GM19463 (cell line): Measurements from ENCODE around the gene TENM4.
"Not testable (repeated sequence)": the region's sequence is repeated elsewhere in the genome, so short reads cannot be mapped to it uniquely, and the experiment has no call there.

ENCODE experiments used
- ATAC-seq: cut with Tn5 transposase; IDR thresholded peaks from one replicate; pipeline ENCODE4 v1.9.1; 2021; ENCODE audit warnings: mild to moderate bottlenecking, moderate library complexity; ENCODE audit not compliant: unreplicated experiment

Gene TENM4

GRCh38 chr11:78991681-78992080 lies 449.1 kb downstream of the TENM4 start:
- ATAC-seq: no peak

DNA sequence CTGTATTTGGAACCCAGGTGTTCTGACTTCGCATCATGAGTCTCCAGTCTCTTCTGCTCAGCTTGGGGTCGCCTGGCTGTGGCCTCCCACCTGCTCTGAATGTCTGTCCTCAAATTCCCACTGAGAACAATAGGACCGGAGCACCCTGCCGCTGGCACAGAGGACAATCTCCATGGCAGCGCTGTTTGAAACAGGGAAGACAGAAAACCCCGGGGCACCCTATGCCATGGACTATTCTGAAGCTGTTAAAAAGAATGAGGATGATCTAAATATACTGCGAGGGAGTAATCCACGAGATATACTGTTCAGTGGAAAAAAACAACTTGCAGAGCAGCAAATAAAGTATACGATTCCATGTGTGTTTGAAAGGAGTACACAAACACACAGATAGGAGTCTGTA lies 450.6 kb downstream of the TENM4 start:
- ATAC-seq: no peak

DNA sequence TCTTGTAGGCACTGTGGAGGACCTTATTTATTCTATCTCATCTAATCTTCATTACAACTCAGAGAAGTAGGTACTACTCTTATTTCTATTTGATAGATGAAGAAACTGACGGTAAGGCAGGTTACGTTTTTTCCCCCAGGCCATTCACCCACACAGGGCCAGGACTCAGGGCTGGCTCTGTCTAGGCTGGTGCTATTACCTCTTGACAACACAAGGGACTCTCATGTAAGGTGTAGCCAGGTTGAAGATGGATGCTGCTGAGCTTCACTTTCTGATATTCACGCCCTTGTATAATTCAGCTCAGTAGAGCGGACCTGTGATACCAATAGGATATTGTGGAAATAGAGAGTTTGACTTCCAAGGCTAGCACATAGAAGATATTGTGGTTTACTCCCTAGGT lies 453.1 kb downstream of the TENM4 start:
- no peak for ATAC-seq

- no peak for ATAC-seq
Measured at GRCh38 chr11:78986305-78986704, 454.5 kb downstream of the TENM4 start.

- no peak for ATAC-seq
Measured at GRCh38 chr11:78985663-78986062, 455.2 kb downstream of the TENM4 start.

GRCh38 chr11:78982473-78982872 lies 458.4 kb downstream of the TENM4 start:
- ATAC-seq: no peak

GRCh38 chr11:78981153-78981552 lies 459.7 kb downstream of the TENM4 start:
- ATAC-seq: no peak

DNA sequence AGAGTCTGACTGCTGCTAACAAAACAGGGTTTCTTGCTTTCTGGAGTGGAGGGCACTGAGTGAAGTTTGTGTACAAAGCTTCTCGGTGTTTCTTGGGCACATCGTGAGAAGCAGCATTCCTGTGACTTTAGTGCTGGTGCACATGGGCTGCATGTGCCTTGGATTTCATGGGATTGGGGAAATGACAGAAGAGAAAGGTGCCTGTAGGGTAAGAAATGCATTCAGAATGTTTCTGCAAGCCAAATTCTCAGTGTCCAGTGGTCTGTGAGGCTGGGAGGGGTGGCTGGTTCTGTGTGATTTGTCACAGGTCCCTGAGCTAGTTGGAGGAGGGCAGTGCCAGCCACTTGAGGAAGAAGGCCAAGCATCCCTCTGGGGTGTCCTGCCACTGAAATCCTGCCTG lies 462.0 kb downstream of the TENM4 start:
- no peak for ATAC-seq

DNA sequence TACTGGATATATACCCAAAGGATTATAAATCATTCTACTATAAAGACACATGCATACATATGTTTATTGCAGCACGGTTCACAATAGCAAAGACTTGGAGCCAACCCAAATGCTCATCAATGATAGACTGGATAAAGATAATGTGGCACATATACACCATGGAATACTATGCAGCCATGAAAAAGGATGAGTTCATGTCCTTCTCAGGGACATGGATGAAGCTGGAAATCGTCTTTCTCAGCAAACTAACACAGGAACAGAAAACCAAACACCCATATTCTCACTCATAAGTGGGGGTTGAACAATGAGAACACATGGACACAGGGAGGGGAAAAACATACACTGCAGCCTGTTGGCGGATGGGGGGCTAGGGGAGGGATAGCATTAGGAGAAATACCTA lies 463.0 kb downstream of the TENM4 start:
- ATAC-seq: not testable (repeated sequence)

DNA sequence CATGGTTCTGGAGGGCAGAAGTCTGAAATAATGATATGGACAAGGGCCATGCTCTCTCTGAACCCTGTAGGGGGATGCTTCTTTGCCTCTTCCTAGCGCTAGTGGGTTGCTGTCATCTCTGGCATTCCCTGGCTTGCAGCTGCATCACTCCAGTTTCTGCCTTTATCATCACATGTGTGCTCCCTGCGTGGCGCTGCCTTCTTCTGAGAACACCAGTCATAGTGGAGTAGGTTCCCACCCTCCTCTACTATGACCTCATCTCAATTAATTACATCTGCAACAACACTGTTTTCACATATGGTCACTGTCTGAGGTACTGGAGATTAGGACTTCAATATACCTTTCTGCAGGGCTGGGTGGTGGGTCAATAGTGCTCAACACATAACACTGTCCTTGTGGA lies 463.8 kb downstream of the TENM4 start:
- ATAC-seq: no peak

- ATAC-seq: no peak
Measured at GRCh38 chr11:78975081-78975480, 465.7 kb downstream of the TENM4 start.

GRCh38 chr11:78973876-78974275 lies 467.0 kb downstream of the TENM4 start:
- ATAC-seq: no peak

DNA sequence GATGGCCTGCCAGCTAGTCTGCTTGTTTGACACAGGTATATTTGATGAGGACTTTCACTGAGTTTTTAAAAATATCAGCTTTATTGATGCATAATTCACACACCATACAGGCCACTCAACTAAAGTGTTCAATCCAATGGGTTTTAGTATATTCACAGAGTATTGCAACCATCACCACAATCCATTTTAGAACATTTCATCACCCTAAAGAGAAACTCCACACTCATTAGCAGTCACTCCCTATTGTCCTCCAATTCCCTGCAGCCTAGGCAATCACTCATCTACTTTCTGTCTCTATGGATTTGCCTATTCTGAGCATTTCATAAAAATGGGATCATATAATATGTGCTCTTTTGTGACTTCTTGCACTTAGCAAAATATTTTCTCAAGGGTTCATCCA lies 468.2 kb downstream of the TENM4 start:
- ATAC-seq: no peak

DNA sequence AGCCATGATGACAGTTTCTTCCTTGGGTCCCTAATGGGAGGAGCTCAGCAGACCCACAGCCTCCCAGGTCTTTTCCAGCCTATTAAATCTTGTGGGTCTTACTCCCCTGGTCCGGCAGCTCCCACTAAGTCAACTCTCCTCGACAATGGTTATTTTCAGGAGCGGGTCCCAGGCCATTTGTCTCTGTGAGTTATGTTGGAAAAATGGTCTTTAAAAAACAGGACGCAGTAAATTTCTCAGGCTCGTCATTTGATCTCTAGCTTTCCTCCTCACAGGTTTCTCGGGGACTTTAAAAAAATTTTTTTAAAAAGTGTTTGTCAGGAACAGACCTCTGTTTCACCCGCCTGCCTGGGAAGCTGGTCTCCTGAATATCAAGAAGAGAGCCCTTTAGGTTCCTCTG lies 468.7 kb downstream of the TENM4 start:
- ATAC-seq: no peak

- ATAC-seq: no peak
Measured at GRCh38 chr11:78967811-78968210, 473.0 kb downstream of the TENM4 start.

DNA sequence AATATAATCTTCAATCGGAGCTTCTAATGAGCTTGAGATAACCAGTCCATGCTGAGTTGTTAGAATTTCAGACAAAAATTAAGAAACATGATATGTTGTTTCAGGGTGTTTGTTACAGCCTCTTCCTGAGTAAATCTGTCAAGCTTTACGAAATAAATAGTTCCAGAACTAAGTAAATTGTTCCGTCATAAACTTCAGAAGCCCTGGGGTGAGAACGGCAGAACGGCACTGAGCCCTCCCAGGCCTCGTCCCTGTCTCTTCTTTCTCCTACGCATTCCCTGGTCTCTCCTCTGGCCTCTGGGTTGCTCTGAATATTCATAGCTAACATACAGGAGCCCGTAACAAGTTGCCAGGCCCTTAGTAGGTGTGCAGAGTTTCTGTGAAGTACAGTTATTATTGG lies 475.4 kb downstream of the TENM4 start:
- no peak for ATAC-seq

- no peak for ATAC-seq
Measured at GRCh38 chr11:78961937-78962701, 478.7 kb downstream of the TENM4 start.

DNA sequence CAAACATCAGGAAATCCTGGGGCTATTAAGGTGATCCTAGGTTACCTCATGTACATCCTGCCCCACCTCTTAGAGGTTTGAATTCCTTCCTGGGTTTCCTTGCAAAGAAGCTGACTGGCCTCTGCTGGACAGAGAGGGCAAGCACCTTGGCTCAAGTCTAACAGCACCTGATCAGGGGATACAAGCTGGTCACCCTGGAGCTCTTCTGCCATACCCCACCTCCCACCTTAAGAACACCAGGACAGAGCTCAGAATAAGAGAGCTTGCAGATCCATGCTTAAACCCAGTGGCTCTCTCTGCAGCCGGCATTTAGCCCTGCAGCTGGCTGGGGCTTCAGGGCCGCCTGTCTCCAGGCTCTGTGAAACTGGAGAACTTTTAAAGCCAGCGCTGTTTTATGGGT lies 479.6 kb downstream of the TENM4 start:
- no peak for ATAC-seq

- ATAC-seq: no peak
Measured at GRCh38 chr11:78958444-78958843, 482.4 kb downstream of the TENM4 start.

DNA sequence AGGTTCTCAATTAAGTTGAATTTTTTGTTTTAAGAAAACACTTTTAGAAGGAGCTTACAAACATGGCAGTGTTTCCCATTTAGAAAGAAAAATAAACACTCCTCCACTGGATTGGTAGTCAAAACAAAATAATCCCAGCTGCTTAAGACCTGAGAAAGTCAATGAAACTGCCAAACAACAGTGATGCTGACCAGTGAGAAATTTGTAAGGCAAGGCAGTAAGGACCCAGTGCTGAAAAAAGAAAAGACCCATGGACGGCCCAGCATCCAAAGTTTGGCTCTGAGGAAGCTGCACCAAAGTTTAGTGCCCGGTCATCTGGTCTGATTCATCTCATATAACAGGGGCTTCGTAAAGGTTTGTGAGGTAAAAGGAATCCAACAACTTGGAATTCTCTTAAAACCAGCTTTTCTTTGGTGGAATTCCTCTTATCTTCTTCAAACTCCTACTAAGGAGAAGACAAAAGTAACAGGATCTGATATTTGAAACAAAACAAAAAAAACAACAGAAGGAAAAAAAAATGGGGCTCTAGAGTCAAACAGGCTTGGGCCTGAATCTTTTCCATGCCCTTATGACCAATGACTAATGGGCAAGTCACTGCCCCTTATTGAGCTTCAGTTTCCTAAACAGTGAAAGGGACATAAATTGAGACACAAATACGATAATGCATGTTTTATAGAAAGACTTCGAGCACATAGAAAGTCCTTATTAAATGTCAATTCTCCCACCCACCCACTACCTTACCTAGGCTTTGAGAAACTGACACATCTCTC lies 483.2 kb downstream of the TENM4 start:
- ATAC-seq: no peak

DNA sequence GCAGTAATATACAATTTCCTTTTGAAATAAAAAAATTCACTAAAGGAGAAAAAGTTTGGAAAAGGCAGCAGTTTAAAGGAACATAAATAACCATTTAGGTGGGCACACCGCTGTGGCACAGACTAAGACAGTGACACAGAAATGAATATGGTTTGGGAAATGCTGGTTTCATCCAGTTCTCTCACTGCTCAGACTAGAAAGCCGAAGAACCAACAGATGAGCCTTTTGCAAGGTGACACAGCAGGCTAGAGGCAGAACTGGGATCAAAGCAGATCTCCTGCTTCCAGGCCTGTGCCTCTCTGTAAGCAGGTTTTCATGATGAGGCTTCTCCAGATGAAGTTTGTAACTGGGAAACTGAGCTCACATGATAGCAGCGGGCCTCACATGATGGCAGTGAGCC lies 486.1 kb downstream of the TENM4 start:
- ATAC-seq: no peak

GRCh38 chr11:78954261-78954660 lies 486.6 kb downstream of the TENM4 start:
- no peak for ATAC-seq
